C4-2B (cell line): Measurements from ENCODE around the gene CIC.

Experiments used
- CTCF ChIP-seq: fragments of 450-650 bp; conservative IDR thresholded peaks from 2 replicates; pipeline ENCODE4 v1.5.1; 2017; ENCODE audit warnings: mild to moderate bottlenecking
- ZFX ChIP-seq: fragments of 450-650 bp; IDR thresholded peaks from 2 replicates; pipeline ENCODE4 v1.6.1; 2017

GRCh38 chr19:42313840-42314755, 45.0 kb downstream of the CIC start:
- TF ChIP-seq CTCF (no peak; the same call in 1 of the 2 replicates), ZFX (no peak)
